Measurements from ENCODE around the gene FAM110C.
A peak's percentile ranks its signal among the peaks of the same experiment; 100 is the strongest.
"Not testable (repeated sequence)": the region's sequence is repeated elsewhere in the genome, so short reads cannot be mapped to it uniquely, and the experiment has no call there.

FAM110C gene

GRCh38 chr2:24107-24506, 22.2 kb downstream of the FAM110C start:
- in situ Hi-C loops (cut with MboI; ENCODE audit: low pct_unique_long_range_greater_than_20kb, low sequenced_read_pairs, unreplicated experiment): no loop called here
- no peak for DNase-seq (ENCODE audit: low spot score)

GRCh38 chr2:23283-23682, 23.0 kb downstream of the FAM110C start:
- in situ Hi-C loops (cut with MboI; ENCODE audit: low pct_unique_long_range_greater_than_20kb, low sequenced_read_pairs, unreplicated experiment): no loop called here
- no peak for DNase-seq (ENCODE audit: low spot score)
- TF ChIP-seq CTCF (IDR thresholded peaks at IDR 0.05; ENCODE audit: extremely low read depth, insufficient read depth, missing control alignments): no peak

More at GRCh38 chr2:24107-24506, 22.2 kb downstream of the FAM110C start:
- TF ChIP-seq CTCF (IDR thresholded peaks at IDR 0.05; ENCODE audit: extremely low read depth, insufficient read depth, missing control alignments): no peak

GRCh38 chr2:22244-22643, 24.1 kb downstream of the FAM110C start:
- DNase-seq (ENCODE audit: low spot score); in situ Hi-C loops (cut with MboI; ENCODE audit: low pct_unique_long_range_greater_than_20kb, low sequenced_read_pairs, unreplicated experiment): not testable (repeated sequence)

- in situ Hi-C loops (cut with MboI; ENCODE audit: low pct_unique_long_range_greater_than_20kb, low sequenced_read_pairs, unreplicated experiment); DNase-seq (ENCODE audit: low spot score): not testable (repeated sequence)
Observed at GRCh38 chr2:20259-20658, 26.0 kb downstream of the FAM110C start.

- no peak for DNase-seq (ENCODE audit: low spot score)
- in situ Hi-C loops (cut with MboI; ENCODE audit: low pct_unique_long_range_greater_than_20kb, low sequenced_read_pairs, unreplicated experiment): no loop called here
- no peak for TF ChIP-seq CTCF (IDR thresholded peaks at IDR 0.05; ENCODE audit: extremely low read depth, insufficient read depth, missing control alignments)
Observed at GRCh38 chr2:19505-19904, 26.8 kb downstream of the FAM110C start.

- in situ Hi-C loops (cut with MboI; ENCODE audit: low pct_unique_long_range_greater_than_20kb, low sequenced_read_pairs, unreplicated experiment): no loop called here
- TF ChIP-seq CTCF (IDR thresholded peaks at IDR 0.05; ENCODE audit: extremely low read depth, insufficient read depth, missing control alignments): peak; percentile 46
- DNase-seq (ENCODE audit: low spot score): no peak
Observed at GRCh38 chr2:18402-19271, 27.7 kb downstream of the FAM110C start.

GRCh38 chr2:15916-16315, 30.4 kb downstream of the FAM110C start:
- in situ Hi-C loops (cut with MboI; ENCODE audit: low pct_unique_long_range_greater_than_20kb, low sequenced_read_pairs, unreplicated experiment); DNase-seq (ENCODE audit: low spot score): not testable (repeated sequence)

- TF ChIP-seq CTCF (IDR thresholded peaks at IDR 0.05; ENCODE audit: extremely low read depth, insufficient read depth, missing control alignments): peak; percentile 48
- in situ Hi-C loops (cut with MboI; ENCODE audit: low pct_unique_long_range_greater_than_20kb, low sequenced_read_pairs, unreplicated experiment): no loop called here
- no peak for DNase-seq (ENCODE audit: low spot score)
Observed at GRCh38 chr2:11248-11941, 34.9 kb downstream of the FAM110C start.

All from GM13977 (cell line).